ENCODE measurements around the gene PIEZO2. TPM values are rescaled to one million over a fixed set of nuclear protein-coding genes. Genes with fewer than 3 reads are reported as not detected.

PIEZO2 gene
- total RNA-seq, 4 donors from 2014 or later = 2.1 to 7.4 (median 2.5) TPM; not detected in 1

DNA sequence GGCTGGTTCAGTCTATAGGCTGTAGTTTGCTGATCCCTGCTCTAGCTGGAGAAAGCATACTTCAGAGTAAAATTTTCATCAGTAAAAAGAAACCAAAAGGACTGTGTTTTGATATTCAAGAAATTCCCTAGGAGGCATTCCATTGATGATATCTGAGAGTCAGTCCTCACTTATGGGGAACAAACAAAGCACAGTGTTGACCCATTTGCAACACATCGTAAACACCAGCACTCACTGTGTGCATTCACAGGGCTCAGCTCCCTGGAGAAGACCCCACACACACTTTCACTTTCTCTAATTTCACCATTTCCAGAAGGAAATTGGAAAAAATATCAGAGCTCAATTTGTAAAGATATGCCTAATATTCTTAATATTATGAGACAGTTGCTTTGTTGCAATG, 147.1 kb downstream of the PIEZO2 start:
- WGBS, 2 donors = 73 to 100% methylated on average over 1 of the region's 1 CpG
- no peaks in the 10 kb centered on the region for H3K27me3 ChIP-seq
- no peak for DNase-seq
- H3K27ac ChIP-seq = no peak overlapping the region
- no peaks in the 10 kb centered on the region for H3K9me3 ChIP-seq
- no peaks in the 10 kb centered on the region for H3K36me3 ChIP-seq
- peaks cover 0 to 19% (median 0%) of the 10 kb centered on the region in 3 donors for H3K4me1 ChIP-seq
- TF ChIP-seq POLR2A (IDR thresholded peaks at IDR 0.05) = no peak
- TF ChIP-seq, protein P1, sequence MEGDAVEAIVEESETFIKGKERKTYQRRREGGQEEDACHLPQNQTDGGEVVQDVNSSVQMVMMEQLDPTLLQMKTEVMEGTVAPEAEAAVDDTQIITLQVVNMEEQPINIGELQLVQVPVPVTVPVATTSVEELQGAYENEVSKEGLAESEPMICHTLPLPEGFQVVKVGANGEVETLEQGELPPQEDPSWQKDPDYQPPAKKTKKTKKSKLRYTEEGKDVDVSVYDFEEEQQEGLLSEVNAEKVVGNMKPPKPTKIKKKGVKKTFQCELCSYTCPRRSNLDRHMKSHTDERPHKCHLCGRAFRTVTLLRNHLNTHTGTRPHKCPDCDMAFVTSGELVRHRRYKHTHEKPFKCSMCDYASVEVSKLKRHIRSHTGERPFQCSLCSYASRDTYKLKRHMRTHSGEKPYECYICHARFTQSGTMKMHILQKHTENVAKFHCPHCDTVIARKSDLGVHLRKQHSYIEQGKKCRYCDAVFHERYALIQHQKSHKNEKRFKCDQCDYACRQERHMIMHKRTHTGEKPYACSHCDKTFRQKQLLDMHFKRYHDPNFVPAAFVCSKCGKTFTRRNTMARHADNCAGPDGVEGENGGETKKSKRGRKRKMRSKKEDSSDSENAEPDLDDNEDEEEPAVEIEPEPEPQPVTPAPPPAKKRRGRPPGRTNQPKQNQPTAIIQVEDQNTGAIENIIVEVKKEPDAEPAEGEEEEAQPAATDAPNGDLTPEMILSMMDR (IDR thresholded peaks at IDR 0.05) = no peak
- intact Hi-C loops (cut with DNase I) = no loop called here
- H3K4me3 ChIP-seq = no peak overlapping the region

DNA sequence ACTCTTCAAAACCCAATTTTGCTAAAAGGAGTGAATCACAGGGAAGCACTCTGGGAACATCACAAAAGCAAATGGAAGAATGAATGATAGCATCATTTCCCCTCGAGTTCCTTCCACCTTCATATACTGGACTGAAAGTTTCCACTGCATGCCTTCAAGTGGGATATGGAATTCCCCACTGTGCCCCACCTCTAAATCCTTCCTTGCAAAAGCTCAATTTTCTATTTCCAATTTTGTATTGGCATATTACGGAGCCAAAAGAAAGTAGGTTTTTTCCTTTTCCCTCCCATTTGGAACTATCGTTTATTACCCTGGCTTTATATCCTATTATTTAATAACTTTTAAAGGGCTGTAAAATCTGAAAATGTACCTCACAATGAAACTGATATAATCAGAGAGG, 149.3 kb downstream of the PIEZO2 start:
- Histone ChIP-seq H3K4me1 (peaks cover 0 to 7% (median 0%) of the 10 kb centered on the region in 3 donors), H3K9me3 (no peaks in the 10 kb centered on the region), H3K36me3 (no peaks in the 10 kb centered on the region), H3K4me3 (no peak overlapping the region), H3K27ac (no peak overlapping the region), H3K27me3 (no peaks in the 10 kb centered on the region)
- 76 to 82% methylated on average over 3 of the region's 3 CpGs for WGBS, 2 donors
- no peak for TF ChIP-seq POLR2A (IDR thresholded peaks at IDR 0.05)
- TF ChIP-seq, protein P1 (IDR thresholded peaks at IDR 0.05) = no peak
- intact Hi-C loops (cut with DNase I) = no loop called here
- no peak for DNase-seq

DNA sequence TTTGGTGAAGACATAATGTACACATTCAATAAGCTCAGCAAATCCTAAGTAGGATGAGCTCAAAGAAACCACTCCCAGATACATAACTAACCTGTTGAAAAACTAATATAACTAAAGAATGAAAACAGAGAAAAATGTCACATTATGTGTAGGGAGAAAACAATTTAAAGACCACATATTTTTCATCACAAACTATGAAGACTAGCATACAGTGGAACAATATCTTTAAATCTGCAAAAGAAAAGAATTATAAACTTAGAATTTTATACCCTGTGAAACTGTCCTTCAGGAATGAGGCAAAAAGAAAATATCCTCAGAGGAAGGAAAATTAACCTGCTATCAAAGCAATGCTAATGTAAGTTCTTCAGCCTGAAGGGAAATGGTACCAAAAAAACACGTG, 151.5 kb downstream of the PIEZO2 start:
- Histone ChIP-seq H3K9me3 (no peaks in the 10 kb centered on the region), H3K27me3 (no peaks in the 10 kb centered on the region), H3K27ac (no peak overlapping the region), H3K4me1 (no peaks in the 10 kb centered on the region), H3K4me3 (no peak overlapping the region), H3K36me3 (no peaks in the 10 kb centered on the region)
- no peak for TF ChIP-seq POLR2A (IDR thresholded peaks at IDR 0.05)
- TF ChIP-seq, protein P1 (IDR thresholded peaks at IDR 0.05) = no peak
- no peak for DNase-seq
- intact Hi-C loops (cut with DNase I) = no loop called here
- 42 to 62% methylated on average over 1 of the region's 1 CpG for WGBS, 2 donors

DNA sequence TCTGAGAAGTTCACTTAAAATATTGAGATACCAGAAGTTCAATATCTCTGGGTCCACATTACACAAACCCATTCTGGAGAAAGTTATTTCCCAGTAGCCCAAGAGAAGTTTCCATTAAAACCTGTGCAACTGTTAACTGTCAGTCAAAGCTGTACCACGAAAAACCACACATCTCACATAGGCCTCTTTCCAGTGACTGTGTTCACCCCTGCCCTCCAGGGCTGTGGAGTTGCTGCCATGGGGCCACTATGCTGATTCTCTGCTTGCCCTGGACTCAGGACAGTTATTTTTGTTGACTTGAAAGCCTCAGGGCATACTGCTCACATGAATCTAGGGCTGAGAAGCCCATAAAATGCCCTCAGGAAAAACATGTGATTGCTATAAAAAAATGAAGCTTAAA, 153.8 kb downstream of the PIEZO2 start:
- Histone ChIP-seq H3K27me3 (no peaks in the 10 kb centered on the region), H3K9me3 (no peaks in the 10 kb centered on the region), H3K4me3 (no peak overlapping the region), H3K27ac (no peak overlapping the region), H3K36me3 (no peaks in the 10 kb centered on the region), H3K4me1 (no peaks in the 10 kb centered on the region)
- WGBS, 2 donors = 50 to 62% methylated on average over 1 of the region's 1 CpG
- TF ChIP-seq POLR2A (IDR thresholded peaks at IDR 0.05) = no peak
- TF ChIP-seq, protein P1 (IDR thresholded peaks at IDR 0.05) = no peak
- intact Hi-C loops (cut with DNase I) = no loop called here
- DNase-seq = no peak

DNA sequence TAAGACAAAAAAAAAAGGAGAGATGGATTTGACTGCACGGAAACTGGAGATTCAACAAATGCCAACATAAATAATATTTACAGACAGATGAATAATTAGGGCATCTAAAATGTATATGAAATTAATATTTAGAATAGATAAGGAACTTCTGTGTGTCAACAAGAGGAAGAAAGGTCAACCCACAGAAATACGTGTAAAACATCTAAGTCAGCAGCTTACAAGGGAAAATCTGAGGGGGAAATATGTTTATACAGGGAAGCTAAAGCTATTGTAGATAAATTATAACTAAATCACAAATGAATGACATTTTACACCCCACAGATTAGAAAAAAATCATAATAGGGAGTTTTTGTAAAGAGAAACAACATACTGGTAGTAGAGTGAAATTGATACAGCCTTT, 159.9 kb downstream of the PIEZO2 start:
- peaks cover 0 to 7% (median 4%) of the 10 kb centered on the region in 3 donors for H3K9me3 ChIP-seq
- 53 to 54% methylated on average over 2 of the region's 2 CpGs for WGBS, 2 donors
- DNase-seq = no peak
- H3K4me3 ChIP-seq = no peak overlapping the region
- intact Hi-C loops (cut with DNase I) = no loop called here
- H3K4me1 ChIP-seq = no peaks in the 10 kb centered on the region
- H3K27ac ChIP-seq = no peak overlapping the region
- no peaks in the 10 kb centered on the region for H3K36me3 ChIP-seq
- H3K27me3 ChIP-seq = no peaks in the 10 kb centered on the region
- TF ChIP-seq, protein P1 (IDR thresholded peaks at IDR 0.05) = no peak
- no peak for TF ChIP-seq POLR2A (IDR thresholded peaks at IDR 0.05)

All from esophagus squamous epithelium (tissue), 5 donors.